HuH-7 (cell line): ENCODE data around the gene CACNA1S.

Source experiments
- DNase-seq: peaks from one replicate; pipeline ENCODE4 v3.0.0; 2011; ENCODE audit warnings: low spot score

Gene CACNA1S

GRCh38 chr1:201115390-201115937, 3.2 kb upstream of the CACNA1S start:
- no peak for DNase-seq

- peak; percentile 97 for DNase-seq
These were observed 2.3 kb upstream of the CACNA1S start for GRCh38 chr1:201114245-201115131.

GRCh38 chr1:201113451-201114244, 1.4 kb upstream of the CACNA1S start:
- no peak for DNase-seq

- DNase-seq: no peak
These were observed 700 bp upstream of the CACNA1S start for GRCh38 chr1:201112926-201113325.

GRCh38 chr1:201111672-201112071, 554 bp downstream of the CACNA1S start:
- DNase-seq: no peak

GRCh38 chr1:201111156-201111555, 1.1 kb downstream of the CACNA1S start:
- no peak for DNase-seq

- DNase-seq: no peak
These were observed 1.6 kb downstream of the CACNA1S start for GRCh38 chr1:201110616-201111015.

GRCh38 chr1:201110138-201110537, 2.1 kb downstream of the CACNA1S start:
- no peak for DNase-seq

GRCh38 chr1:201109651-201110050, 2.6 kb downstream of the CACNA1S start:
- no peak for DNase-seq

- DNase-seq: no peak
These were observed 3.6 kb downstream of the CACNA1S start for GRCh38 chr1:201108614-201109013.

- DNase-seq: no peak
These were observed 6.5 kb downstream of the CACNA1S start for GRCh38 chr1:201105688-201106087.

- DNase-seq: no peak
These were observed 8.1 kb downstream of the CACNA1S start for GRCh38 chr1:201104141-201104540.

GRCh38 chr1:201103666-201104065, 8.6 kb downstream of the CACNA1S start:
- DNase-seq: no peak

GRCh38 chr1:201100169-201100930, 11.9 kb downstream of the CACNA1S start:
- DNase-seq: no peak

- DNase-seq: no peak
These were observed 13.1 kb downstream of the CACNA1S start for GRCh38 chr1:201098992-201099677.

- DNase-seq: no peak
These were observed 15.0 kb downstream of the CACNA1S start for GRCh38 chr1:201096977-201097856.

GRCh38 chr1:201096041-201096461, 16.2 kb downstream of the CACNA1S start:
- DNase-seq: no peak

GRCh38 chr1:201095581-201095980, 16.6 kb downstream of the CACNA1S start:
- DNase-seq: no peak

- DNase-seq: no peak
These were observed 17.4 kb downstream of the CACNA1S start for GRCh38 chr1:201094832-201095231.

GRCh38 chr1:201093962-201094361, 18.3 kb downstream of the CACNA1S start:
- no peak for DNase-seq
